H9 (cell line): ENCODE data around the gene NNT. TPM values are rescaled to one million over a fixed set of nuclear protein-coding genes. Genes with fewer than 3 reads are reported as not detected.

Source experiments
- DNase-seq: peaks from one replicate; pipeline ENCODE4 v3.0.0-alpha.2; 2017
- H2AFZ ChIP-seq: one replicate; pipeline ENCODE4 v1.6.1; 2013; ENCODE audit warnings: mild to moderate bottlenecking, low read length, control low read depth, moderate library complexity
- H2AK5ac ChIP-seq: 2 replicates; pipeline ENCODE4 v1.6.1; 2013; ENCODE audit warnings: low read length, control low read depth, mixed read lengths; ENCODE audit not compliant: insufficient read length
- H2BK120ac ChIP-seq: one replicate; pipeline ENCODE4 v1.6.1; 2013; ENCODE audit warnings: low read depth, mild to moderate bottlenecking, low read length, control low read depth, inconsistent platforms; ENCODE audit not compliant: poor library complexity, severe bottlenecking
- H2BK12ac ChIP-seq: 2 replicates; pipeline ENCODE4 v1.6.1; 2013; ENCODE audit warnings: low read length, control low read depth, mixed read lengths, low read depth; ENCODE audit not compliant: insufficient read length
- H2BK15ac ChIP-seq: 2 replicates; pipeline ENCODE4 v1.6.1; 2013; ENCODE audit warnings: low read depth, low read length, control low read depth
- H2BK20ac ChIP-seq: one replicate; pipeline ENCODE4 v1.6.1; 2013; ENCODE audit warnings: low read depth, mild to moderate bottlenecking, low read length, control low read depth, inconsistent platforms; ENCODE audit not compliant: poor library complexity, severe bottlenecking
- H2BK5ac ChIP-seq: 2 replicates; pipeline ENCODE4 v1.6.1; 2013; ENCODE audit warnings: low read length, control low read depth, mixed read lengths; ENCODE audit not compliant: insufficient read length
- H3K14ac ChIP-seq: 2 replicates; pipeline ENCODE4 v1.6.1; 2013; ENCODE audit warnings: low read length, control low read depth; ENCODE audit not compliant: insufficient read depth
- H3K18ac ChIP-seq: 2 replicates; pipeline ENCODE4 v1.6.1; 2013; ENCODE audit warnings: low read depth, mild to moderate bottlenecking, mixed read lengths, low read length, control low read depth; ENCODE audit not compliant: insufficient read length
- H3K23ac ChIP-seq: 2 replicates; pipeline ENCODE4 v1.6.1; 2013; ENCODE audit warnings: low read length, control low read depth, mixed read lengths, low read depth; ENCODE audit not compliant: insufficient read length
- H3K23me2 ChIP-seq: 2 replicates; pipeline ENCODE4 v1.6.1; 2013; ENCODE audit warnings: low read depth, mild to moderate bottlenecking, mixed read lengths, low read length, control low read depth; ENCODE audit not compliant: insufficient read length, poor library complexity, severe bottlenecking
- H3K27ac ChIP-seq: 2 replicates; pipeline ENCODE4 v1.5.1; 2013; ENCODE audit warnings: low read length, control low read depth, mixed read lengths, low read depth; ENCODE audit not compliant: insufficient read length
- H3K27me3 ChIP-seq: 2 replicates; pipeline ENCODE4 v1.6.1; 2013; ENCODE audit warnings: low read length, control low read depth, inconsistent platforms; ENCODE audit not compliant: insufficient read depth
- H3K4ac ChIP-seq: 2 replicates; pipeline ENCODE4 v1.6.1; 2013; ENCODE audit warnings: low read depth, mild to moderate bottlenecking, control low read depth, inconsistent platforms, low read length, moderate library complexity
- H3K4me1 ChIP-seq: 2 replicates; pipeline ENCODE4 v1.6.1; 2013; ENCODE audit warnings: low read length, control low read depth, inconsistent platforms; ENCODE audit not compliant: insufficient read depth
- H3K4me2 ChIP-seq: 2 replicates; pipeline ENCODE4 v1.6.1; 2013; ENCODE audit warnings: low read length, control low read depth, mixed read lengths; ENCODE audit not compliant: insufficient read length, insufficient read depth
- H3K56ac ChIP-seq: 2 replicates; pipeline ENCODE4 v1.6.1; 2013; ENCODE audit warnings: low read depth, mild to moderate bottlenecking, mixed read lengths, low read length, control low read depth; ENCODE audit not compliant: insufficient read length
- H3K79me1 ChIP-seq: 2 replicates; pipeline ENCODE4 v1.6.1; 2013; ENCODE audit warnings: low read depth, mild to moderate bottlenecking, moderate library complexity, low read length, control low read depth, inconsistent platforms; ENCODE audit not compliant: insufficient read depth, poor library complexity, severe bottlenecking
- H3K79me2 ChIP-seq: 2 replicates; pipeline ENCODE4 v1.6.1; 2013; ENCODE audit warnings: low read length, control low read depth, inconsistent platforms; ENCODE audit not compliant: insufficient read depth
- H3K9ac ChIP-seq: 2 replicates; pipeline ENCODE4 v1.6.1; 2013; ENCODE audit warnings: low read length, control low read depth, mixed read lengths; ENCODE audit not compliant: insufficient read length; ENCODE audit errors: extremely low read depth
- H3K9me3 ChIP-seq: one replicate; pipeline ENCODE4 v1.6.1; 2013; ENCODE audit warnings: low read depth, low read length, inconsistent platforms; ENCODE audit not compliant: control insufficient read depth
- H3T11ph ChIP-seq: one replicate; pipeline ENCODE4 v1.6.1; 2013; ENCODE audit warnings: mild to moderate bottlenecking, low read length, control low read depth, inconsistent platforms
- H4K20me1 ChIP-seq: one replicate; pipeline ENCODE4 v1.6.1; 2013; ENCODE audit not compliant: control insufficient read depth, insufficient read length, insufficient read depth
- H4K5ac ChIP-seq: 2 replicates; pipeline ENCODE4 v1.6.1; 2013; ENCODE audit warnings: low read depth, mild to moderate bottlenecking, mixed read lengths, low read length, control low read depth; ENCODE audit not compliant: insufficient read length
- H4K8ac ChIP-seq: replicated peaks from 2 replicates; pipeline ENCODE4 v1.6.1; 2013; ENCODE audit warnings: low read length, control low read depth, mixed read lengths, low read depth; ENCODE audit not compliant: insufficient read length
- H4K91ac ChIP-seq: 2 replicates; pipeline ENCODE4 v1.6.1; 2013; ENCODE audit warnings: low read depth, mild to moderate bottlenecking, moderate library complexity, mixed read lengths, low read length, control low read depth; ENCODE audit not compliant: insufficient read length
- H3K27ac Mint-ChIP-seq, 3 experiments: 2 replicates in 2 of 3; 3 replicates in 1 of 3; pipeline ENCODE4 v1.8.0; 2020 to 2021; ENCODE audit warnings: mixed read lengths in 3 of 3, mild to moderate bottlenecking in 1 of 3, moderate library complexity in 1 of 3
- H3K27me3 Mint-ChIP-seq: 2 replicates; pipeline ENCODE4 v1.8.0; 2021; ENCODE audit warnings: low read depth, mild to moderate bottlenecking, moderate library complexity, mixed read lengths
- H3K36me3 Mint-ChIP-seq, 3 experiments: 2 replicates in 2 of 3; 3 replicates in 1 of 3; pipeline ENCODE4 v1.8.0; 2020 to 2021; ENCODE audit warnings: low read depth in 3 of 3, mixed read lengths in 3 of 3; ENCODE audit not compliant: insufficient read depth in 1 of 3
- H3K4me1 Mint-ChIP-seq, 2 experiments: 2 replicates each; pipeline ENCODE4 v1.8.0; 2020; ENCODE audit warnings: mixed read lengths in 2 of 2
- H3K4me3 Mint-ChIP-seq, 2 experiments: 2 replicates in 1 of 2; 3 replicates in 1 of 2; pipeline ENCODE4 v1.8.0; 2020 to 2021; ENCODE audit warnings: mild to moderate bottlenecking in 2 of 2, mixed read lengths in 2 of 2, moderate library complexity in 1 of 2
- H3K9me3 Mint-ChIP-seq, 2 experiments: 2 replicates in 1 of 2; 3 replicates in 1 of 2; pipeline ENCODE4 v1.8.0; 2020; ENCODE audit warnings: mild to moderate bottlenecking in 2 of 2, mixed read lengths in 2 of 2, moderate library complexity in 1 of 2
- CTCF ChIP-seq: fragments of 200-600 bp; sonication (generic); conservative IDR thresholded peaks from 3 replicates; pipeline ENCODE4 v1.8.0; 2021; ENCODE audit warnings: antibody characterized with exemption, mild to moderate bottlenecking
- WGBS: extraction: QIAGEN DNeasy Blood & Tissue Kit; methylation state at CpG from one replicate; pipeline ENCODE4 v1.1.7; 2013; ENCODE audit warnings: missing lambda C conversion rate, low lambda C conversion rate, mixed read lengths; ENCODE audit not compliant: insufficient read length; ENCODE audit errors: extremely low coverage; 5-methylcytosine and 5-hydroxymethylcytosine counted together
- total RNA-seq: library from RNA; stranded (reverse); gene quantifications from 2 replicates; pipeline ENCODE4 v1.2.1, GENCODE V29; 2021

NNT gene
- total RNA-seq, 1 experiment from 2014 or later, result 27.6 TPM

- H4K8ac ChIP-seq, result no peak overlapping the region
- no peak overlapping the region for H3K56ac ChIP-seq
- no peaks in the 10 kb centered on the region for H4K20me1 ChIP-seq
- no peak for DNase-seq
- no peak overlapping the region for H2AK5ac ChIP-seq
- H3K9me3 ChIP-seq, result no peaks in the 10 kb centered on the region
- H3K18ac ChIP-seq, result no peak overlapping the region
- Mint-ChIP-seq H3K4me1 (peaks cover 3 to 4% of the 10 kb centered on the region in 2 experiments; a peak in 1 of 4 replicates), H3K4me3 (no peak overlapping the region), H3K27ac (no peak overlapping the region), H3K9me3 (no peaks in the 10 kb centered on the region), H3K36me3 (0 out of 7 replicates have a peak, but pooled peaks cover 0 to 3% (median 0%) of the 10 kb centered on the region in 3 experiments), H3K27me3 (no peaks in the 10 kb centered on the region)
- H3K23ac ChIP-seq, result no peak overlapping the region
- no peak overlapping the region for H2BK20ac ChIP-seq
- no peak overlapping the region for H3K14ac ChIP-seq
- no peak overlapping the region for H3K4ac ChIP-seq
- H2AFZ ChIP-seq, result no peak overlapping the region
- no peak overlapping the region for H2BK120ac ChIP-seq
- H3K23me2 ChIP-seq, result no peaks in the 10 kb centered on the region
- no peaks in the 10 kb centered on the region for H3K79me1 ChIP-seq
- H4K91ac ChIP-seq, result no peak overlapping the region
- H3K27me3 ChIP-seq, result no peaks in the 10 kb centered on the region
- no CpG with 5 or more reads among the region's 2 CpGs for WGBS
- H2BK15ac ChIP-seq, result no peak overlapping the region
- no peak for TF ChIP-seq CTCF
- no peak overlapping the region for H2BK12ac ChIP-seq
- no peak overlapping the region for H2BK5ac ChIP-seq
- H3K27ac ChIP-seq, result no peak overlapping the region
- H3K9ac ChIP-seq, result no peak overlapping the region
- no peak overlapping the region for H3K4me2 ChIP-seq
- H3K79me2 ChIP-seq, result no peaks in the 10 kb centered on the region
- H3K4me1 ChIP-seq, result no peaks in the 10 kb centered on the region
- H3T11ph ChIP-seq, result no peak overlapping the region
- no peak overlapping the region for H4K5ac ChIP-seq
Measured at GRCh38 chr5:43643750-43644149, 40.8 kb downstream of the NNT start.
